Lower leg skin (tissue), 4 donors: ENCODE data around the gene POLK. TPM values are rescaled to one million over a fixed set of nuclear protein-coding genes. Genes with fewer than 3 reads are reported as not detected.

Source experiments
- DNase-seq, 2 donors: peaks; one replicate each; pipeline ENCODE4 v3.0.0-alpha.2; 2019; ENCODE audit warnings: low spot score in 2 of 2
- H3K4me3 ChIP-seq: fragments of 200-600 bp; sonication (generic); 2 replicates; pipeline ENCODE4 v1.5.1; 2017; ENCODE audit warnings: mild to moderate bottlenecking, low read depth; ENCODE audit not compliant: poor library complexity, severe bottlenecking
- CTCF ChIP-seq, 3 donors: fragments of 450-650 bp; IDR thresholded peaks; one replicate each; pipeline ENCODE4 v1.5.1; 2016; ENCODE audit warnings: antibody characterized with exemption in 3 of 3, mild to moderate bottlenecking in 3 of 3, moderate library complexity in 2 of 3
- POLR2A ChIP-seq, 2 donors: fragments of 450-650 bp; IDR thresholded peaks; one replicate each; pipeline ENCODE4 v1.6.1; 2016 to 2017; ENCODE audit warnings: antibody characterized with exemption in 2 of 2, mild to moderate bottlenecking in 1 of 2, moderate library complexity in 1 of 2
- WGBS, 2 donors: methylation state at CpG; one replicate each; pipeline ENCODE4 v1.1.5; 2018; 5-methylcytosine and 5-hydroxymethylcytosine counted together
- intact Hi-C: fragments of 100-400 bp; cut with DNase I; formaldehyde crosslinking; loops from one replicate; pipeline ENCODE4 v1.15.0; 2023; ENCODE audit warnings: low total_unique reads
- total RNA-seq, 4 donors: library from RNA; depleted of rRNA; stranded (reverse); fragments of >200 nt; gene quantifications; one replicate each; pipeline ENCODE4 v1.1.0, GENCODE V29; 2016

POLK gene
- total RNA-seq, 4 donors from 2014 or later, result 18.0 to 24.9 (median 19.7) TPM

GRCh38 chr5:75522025-75522424 lies 10.3 kb downstream of the POLK start:
- intact Hi-C loops, result no loop called here
- DNase-seq, result no peak
- no peak for TF ChIP-seq CTCF (IDR thresholded peaks at IDR 0.05)
- TF ChIP-seq POLR2A (IDR thresholded peaks at IDR 0.05), result no peak
- no peak overlapping the region for H3K4me3 ChIP-seq

- DNase-seq, result no peak
- 96 to 97% methylated on average over 1 of the region's 1 CpG for WGBS, 2 donors
- intact Hi-C loops, result no loop called here
- TF ChIP-seq POLR2A (IDR thresholded peaks at IDR 0.05) (no peak), CTCF (IDR thresholded peaks at IDR 0.05) (no peak)
- no peak overlapping the region for H3K4me3 ChIP-seq
Observed at GRCh38 chr5:75522542-75522941, 10.9 kb downstream of the POLK start.

GRCh38 chr5:75523275-75523674 lies 11.6 kb downstream of the POLK start:
- no peak overlapping the region for H3K4me3 ChIP-seq
- no peak for TF ChIP-seq POLR2A (IDR thresholded peaks at IDR 0.05)
- no peak for TF ChIP-seq CTCF (IDR thresholded peaks at IDR 0.05)
- intact Hi-C loops, result no loop called here
- WGBS, 2 donors, result 98% methylated on average over 1 of the region's 1 CpG
- DNase-seq, result no peak

GRCh38 chr5:75524071-75524470 lies 12.4 kb downstream of the POLK start:
- DNase-seq, result no peak
- intact Hi-C loops, result no loop called here
- H3K4me3 ChIP-seq, result no peak overlapping the region
- TF ChIP-seq POLR2A (IDR thresholded peaks at IDR 0.05), result no peak
- WGBS, 2 donors, result 59 to 67% methylated on average over 3 of the region's 3 CpGs

GRCh38 chr5:75524591-75524990 lies 12.9 kb downstream of the POLK start:
- no peak for DNase-seq
- intact Hi-C loops, result no loop called here
- WGBS, 2 donors, result 73 to 77% methylated on average over 1 of the region's 1 CpG
- H3K4me3 ChIP-seq, result no peak overlapping the region
- TF ChIP-seq POLR2A (IDR thresholded peaks at IDR 0.05), result no peak

- 82 to 85% methylated on average over 1 of the region's 1 CpG for WGBS, 2 donors
- TF ChIP-seq POLR2A (IDR thresholded peaks at IDR 0.05) (no peak), CTCF (IDR thresholded peaks at IDR 0.05) (no peak)
- intact Hi-C loops, result no loop called here
- no peak overlapping the region for H3K4me3 ChIP-seq
- no peak for DNase-seq
Observed at GRCh38 chr5:75525344-75525743, 13.7 kb downstream of the POLK start.

- no peak overlapping the region for H3K4me3 ChIP-seq
- TF ChIP-seq POLR2A (IDR thresholded peaks at IDR 0.05) (no peak), CTCF (IDR thresholded peaks at IDR 0.05) (no peak)
- intact Hi-C loops, result no loop called here
- no peak for DNase-seq
- 72 to 82% methylated on average over 2 of the region's 2 CpGs for WGBS, 2 donors
Observed at GRCh38 chr5:75526070-75526469, 14.4 kb downstream of the POLK start.
